GM12891 (cell line): ENCODE measurements around the gene ARL5B.
"Not testable (repeated sequence)": the region's sequence is repeated elsewhere in the genome, so short reads cannot be mapped to it uniquely, and the experiment has no call there.

Experiments
- POLR2A ChIP-seq: IDR thresholded peaks from 2 replicates; pipeline ENCODE4 v1.6.1; 2011; ENCODE audit warnings: low read depth, low read length, control low read depth
- POLR2AphosphoS5 ChIP-seq: IDR thresholded peaks from 2 replicates; pipeline ENCODE4 v1.6.1; 2011; ENCODE audit warnings: low read depth, low read length, control low read depth
- POU2F2 ChIP-seq: IDR thresholded peaks from 2 replicates; pipeline ENCODE4 v1.6.1; 2011; ENCODE audit warnings: low read depth, mild to moderate bottlenecking, control low read depth, low read length, moderate library complexity
- TAF1 ChIP-seq: IDR thresholded peaks from 2 replicates; pipeline ENCODE4 v1.6.1; 2011; ENCODE audit warnings: low read depth, low read length, control low read depth

DNA sequence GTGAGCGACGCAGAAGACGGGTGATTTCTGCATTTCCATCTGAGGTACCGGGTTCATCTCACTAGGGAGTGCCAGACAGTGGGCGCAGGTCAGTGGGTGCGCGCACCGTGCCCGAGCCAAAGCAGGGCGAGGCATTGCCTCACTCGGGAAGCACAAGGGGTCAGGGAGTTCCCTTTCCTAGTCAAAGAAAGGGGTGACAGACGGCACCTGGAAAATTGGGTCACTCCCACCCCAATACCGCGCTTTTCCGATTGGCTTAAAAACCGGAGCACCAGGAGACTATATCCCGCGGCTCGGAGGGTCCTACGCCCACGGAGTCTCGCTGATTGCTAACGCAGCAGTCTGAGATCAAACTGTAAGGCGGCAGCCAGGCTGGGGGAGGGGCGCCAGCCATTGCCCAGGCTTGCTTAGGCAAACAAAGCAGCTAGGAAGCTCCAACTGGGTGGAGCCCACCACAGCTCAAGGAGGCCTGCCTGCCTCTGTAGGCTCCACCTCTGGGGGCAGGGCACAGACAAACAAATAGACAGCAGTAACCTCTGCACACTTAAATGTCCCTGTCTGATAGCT lies 31.7 kb upstream of the ARL5B start:
- not testable (repeated sequence) for TF ChIP-seq POLR2AphosphoS5, POLR2A, TAF1, POU2F2
